Fibroblast of lung (primary cell): ENCODE results near the gene HUS1. TPM values are rescaled to one million over a fixed set of nuclear protein-coding genes. Genes with fewer than 3 reads are reported as not detected.

ENCODE experiments used
- DNase-seq, 2 donors: peaks; one replicate each; pipeline versions ENCODE4 v3.0.0 to v3.0.0-alpha.2; 2010; ENCODE audit warnings: low read depth in 2 of 2
- H2AFZ ChIP-seq: 2 replicates; pipeline ENCODE4 v1.5.1; 2012; ENCODE audit warnings: low read length, control low read depth, inconsistent platforms
- H3K27ac ChIP-seq: 2 replicates; pipeline ENCODE4 v1.5.1; 2011; ENCODE audit warnings: low read length, control low read depth; ENCODE audit not compliant: insufficient read depth
- H3K27me3 ChIP-seq: 2 replicates; pipeline ENCODE4 v1.5.1; 2011; ENCODE audit warnings: mild to moderate bottlenecking, low read length; ENCODE audit not compliant: control insufficient read depth, insufficient read depth
- H3K36me3 ChIP-seq: 2 replicates; pipeline ENCODE4 v1.5.1; 2011; ENCODE audit warnings: low read length; ENCODE audit not compliant: control insufficient read depth, insufficient read depth
- H3K4me1 ChIP-seq: 2 replicates; pipeline ENCODE4 v1.5.1; 2011; ENCODE audit warnings: low read length; ENCODE audit not compliant: control insufficient read depth, insufficient read depth; ENCODE audit errors: extremely low read depth
- H3K4me2 ChIP-seq: 2 replicates; pipeline ENCODE4 v1.5.1; 2011; ENCODE audit warnings: low read length, control low read depth; ENCODE audit not compliant: insufficient read depth; ENCODE audit errors: extremely low read depth
- H3K4me3 ChIP-seq, 4 experiments: fragments of 200-600 bp in 1 of 4; sonication (generic) in 1 of 4; replicated peaks in 1 of 4; 2 replicates each; pipeline ENCODE4 v1.5.1; 2011 to 2016; ENCODE audit warnings: low read length in 4 of 4, low read depth in 3 of 4, mild to moderate bottlenecking in 3 of 4, control low read depth in 2 of 4, inconsistent platforms in 1 of 4, mixed read lengths in 1 of 4; ENCODE audit not compliant: insufficient read depth in 1 of 4; ENCODE audit errors: control extremely low read depth in 1 of 4
- H3K79me2 ChIP-seq: 2 replicates; pipeline ENCODE4 v1.5.1; 2012; ENCODE audit warnings: mild to moderate bottlenecking, low read length, inconsistent platforms; ENCODE audit not compliant: control insufficient read depth, insufficient read depth
- H3K9ac ChIP-seq: 2 replicates; pipeline ENCODE4 v1.5.1; 2011; ENCODE audit warnings: mild to moderate bottlenecking, low read length, control low read depth; ENCODE audit not compliant: insufficient read depth
- H3K9me3 ChIP-seq: 2 replicates; pipeline ENCODE4 v1.5.1; 2012; ENCODE audit warnings: low read depth, low read length; ENCODE audit not compliant: control insufficient read depth, insufficient read depth
- H4K20me1 ChIP-seq: 2 replicates; pipeline ENCODE4 v1.5.1; 2011; ENCODE audit warnings: low read length; ENCODE audit not compliant: control insufficient read depth, insufficient read depth; ENCODE audit errors: extremely low read depth
- EZH2 ChIP-seq: IDR thresholded peaks from 2 replicates; pipeline ENCODE4 v1.5.1; 2012; ENCODE audit warnings: low read length, control low read depth, mild to moderate bottlenecking; ENCODE audit errors: missing control alignments
- polyA plus RNA-seq, 2 donors: library from polyadenylated mRNA; depleted of rRNA in 1 of 2; stranded (reverse) in 1 of 2; unstranded in 1 of 2; fragments of >200 nt; gene quantifications; 2 replicates each; pipeline ENCODE4 v1.2.1, GENCODE V29; 2011 to 2012; ENCODE audit warnings: missing spikeins in 1 of 2
- total RNA-seq: library from RNA; depleted of rRNA; stranded (reverse); fragments of >200 nt; gene quantifications from 2 replicates; pipeline ENCODE4 v1.2.1, GENCODE V29; 2014
- TF ChIP-seq, protein P1 (sequence below), 2 donors: IDR thresholded peaks in 1 of 2; conservative IDR thresholded peaks in 1 of 2; 1 replicate in 1 of 2; 2 replicates in 1 of 2; pipeline ENCODE4 v1.5.1; 2011 to 2012; ENCODE audit warnings: low read length in 2 of 2, control low read depth in 1 of 2, inconsistent platforms in 1 of 2, low read depth in 1 of 2, mild to moderate bottlenecking in 1 of 2

Gene HUS1
- total and polyA plus RNA-seq, 2 donors (not counting 1 experiment from before 2014, with no cell fraction given): 14.2 to 29.4 TPM

GRCh38 chr7:47953822-47954221 lies 25.6 kb downstream of the HUS1 start:
- no peaks in the 10 kb centered on the region for H3K9me3 ChIP-seq
- no peaks in the 10 kb centered on the region for H3K79me2 ChIP-seq
- no peak overlapping the region for H3K9ac ChIP-seq
- H2AFZ ChIP-seq: no peak overlapping the region
- H3K4me2 ChIP-seq: no peak overlapping the region
- TF ChIP-seq, protein P1, sequence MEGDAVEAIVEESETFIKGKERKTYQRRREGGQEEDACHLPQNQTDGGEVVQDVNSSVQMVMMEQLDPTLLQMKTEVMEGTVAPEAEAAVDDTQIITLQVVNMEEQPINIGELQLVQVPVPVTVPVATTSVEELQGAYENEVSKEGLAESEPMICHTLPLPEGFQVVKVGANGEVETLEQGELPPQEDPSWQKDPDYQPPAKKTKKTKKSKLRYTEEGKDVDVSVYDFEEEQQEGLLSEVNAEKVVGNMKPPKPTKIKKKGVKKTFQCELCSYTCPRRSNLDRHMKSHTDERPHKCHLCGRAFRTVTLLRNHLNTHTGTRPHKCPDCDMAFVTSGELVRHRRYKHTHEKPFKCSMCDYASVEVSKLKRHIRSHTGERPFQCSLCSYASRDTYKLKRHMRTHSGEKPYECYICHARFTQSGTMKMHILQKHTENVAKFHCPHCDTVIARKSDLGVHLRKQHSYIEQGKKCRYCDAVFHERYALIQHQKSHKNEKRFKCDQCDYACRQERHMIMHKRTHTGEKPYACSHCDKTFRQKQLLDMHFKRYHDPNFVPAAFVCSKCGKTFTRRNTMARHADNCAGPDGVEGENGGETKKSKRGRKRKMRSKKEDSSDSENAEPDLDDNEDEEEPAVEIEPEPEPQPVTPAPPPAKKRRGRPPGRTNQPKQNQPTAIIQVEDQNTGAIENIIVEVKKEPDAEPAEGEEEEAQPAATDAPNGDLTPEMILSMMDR (conservative IDR thresholded peaks at IDR 0.05 in 1 of 2, IDR thresholded peaks at IDR 0.05 in 1 of 2; ENCODE audit: low read depth in 1 of 2, low read length in 2 of 2): no peak
- no peak for TF ChIP-seq EZH2
- H3K27ac ChIP-seq: no peak overlapping the region
- no peaks in the 10 kb centered on the region for H3K36me3 ChIP-seq
- no peak overlapping the region for H3K4me3 ChIP-seq
- no peaks in the 10 kb centered on the region for H3K4me1 ChIP-seq
- H4K20me1 ChIP-seq: no peaks in the 10 kb centered on the region
- DNase-seq: no peak
- H3K27me3 ChIP-seq: no peaks in the 10 kb centered on the region

DNA sequence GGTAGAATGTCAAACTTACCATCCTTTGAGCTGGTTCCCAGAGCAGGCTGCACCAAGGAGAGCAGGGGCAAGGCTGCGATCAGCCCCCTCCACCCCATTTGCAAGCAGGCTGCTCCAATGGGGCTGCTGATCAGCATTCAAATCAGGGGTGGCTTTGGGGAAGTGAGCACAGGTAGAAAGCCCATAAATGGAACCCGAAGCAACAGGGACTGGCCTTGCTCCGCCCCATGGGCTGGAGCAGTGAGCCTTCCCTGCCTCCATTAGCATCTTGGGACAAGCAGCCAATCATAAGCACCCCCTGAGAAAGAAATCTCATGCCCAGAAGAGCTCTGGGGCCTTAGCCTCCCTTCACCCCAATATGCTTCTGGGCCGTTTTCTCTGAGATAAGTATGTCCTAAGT lies 27.2 kb downstream of the HUS1 start:
- Histone ChIP-seq H3K4me1 (no peaks in the 10 kb centered on the region), H2AFZ (no peak overlapping the region), H3K79me2 (no peaks in the 10 kb centered on the region), H3K9me3 (no peaks in the 10 kb centered on the region), H3K27ac (no peak overlapping the region), H4K20me1 (no peaks in the 10 kb centered on the region), H3K9ac (no peak overlapping the region), H3K36me3 (no peaks in the 10 kb centered on the region), H3K27me3 (no peaks in the 10 kb centered on the region), H3K4me3 (no peak overlapping the region), H3K4me2 (no peak overlapping the region)
- no peak for DNase-seq
- no peak for TF ChIP-seq EZH2
- TF ChIP-seq, protein P1 (conservative IDR thresholded peaks at IDR 0.05 in 1 of 2, IDR thresholded peaks at IDR 0.05 in 1 of 2; ENCODE audit: low read depth in 1 of 2, low read length in 2 of 2): no peak

GRCh38 chr7:47951374-47951773 lies 28.0 kb downstream of the HUS1 start:
- H3K4me2 ChIP-seq: no peak overlapping the region
- no peaks in the 10 kb centered on the region for H3K4me1 ChIP-seq
- no peaks in the 10 kb centered on the region for H4K20me1 ChIP-seq
- no peaks in the 10 kb centered on the region for H3K79me2 ChIP-seq
- no peak overlapping the region for H3K4me3 ChIP-seq
- H3K27me3 ChIP-seq: no peaks in the 10 kb centered on the region
- H3K27ac ChIP-seq: no peak overlapping the region
- H3K36me3 ChIP-seq: no peaks in the 10 kb centered on the region
- DNase-seq: no peak
- H3K9ac ChIP-seq: no peak overlapping the region
- TF ChIP-seq, protein P1 (conservative IDR thresholded peaks at IDR 0.05 in 1 of 2, IDR thresholded peaks at IDR 0.05 in 1 of 2; ENCODE audit: low read depth in 1 of 2, low read length in 2 of 2): no peak
- H2AFZ ChIP-seq: no peak overlapping the region
- no peaks in the 10 kb centered on the region for H3K9me3 ChIP-seq
